IPS-NIHi7 (cell line): ENCODE measurements around the gene RGS14.
"Not testable (repeated sequence)": the region's sequence is repeated elsewhere in the genome, so short reads cannot be mapped to it uniquely, and the experiment has no call there.

ENCODE experiments used
- DNase-seq: peaks from one replicate; pipeline ENCODE4 v3.0.0; 2012; ENCODE audit warnings: mixed read lengths; ENCODE audit errors: extremely low spot score

Gene RGS14

GRCh38 chr5:177327539-177328522, 29.9 kb upstream of the RGS14 start:
- no peak for DNase-seq

- DNase-seq: no peak
Observed at GRCh38 chr5:177328545-177329231, 29.0 kb upstream of the RGS14 start.

GRCh38 chr5:177329883-177330282, 27.8 kb upstream of the RGS14 start:
- DNase-seq: no peak

- DNase-seq: no peak
Observed at GRCh38 chr5:177330991-177331842, 26.5 kb upstream of the RGS14 start.

- DNase-seq: no peak
Observed at GRCh38 chr5:177332031-177332895, 25.5 kb upstream of the RGS14 start.

- DNase-seq: no peak
Observed at GRCh38 chr5:177332896-177333260, 24.8 kb upstream of the RGS14 start.

GRCh38 chr5:177333420-177334154, 24.1 kb upstream of the RGS14 start:
- DNase-seq: no peak

- no peak for DNase-seq
Observed at GRCh38 chr5:177334155-177334551, 23.6 kb upstream of the RGS14 start.

- no peak for DNase-seq
Observed at GRCh38 chr5:177334781-177335700, 22.7 kb upstream of the RGS14 start.

- no peak for DNase-seq
Observed at GRCh38 chr5:177335701-177336065, 22.0 kb upstream of the RGS14 start.

- DNase-seq: no peak
Observed at GRCh38 chr5:177336112-177336511, 21.6 kb upstream of the RGS14 start.

- no peak for DNase-seq
Observed at GRCh38 chr5:177336603-177337494, 20.9 kb upstream of the RGS14 start.

- DNase-seq: no peak
Observed at GRCh38 chr5:177338251-177339106, 19.2 kb upstream of the RGS14 start.

GRCh38 chr5:177339107-177339638, 18.6 kb upstream of the RGS14 start:
- no peak for DNase-seq

- not testable (repeated sequence) for DNase-seq
Observed at GRCh38 chr5:177343000-177343399, 14.7 kb upstream of the RGS14 start.

GRCh38 chr5:177343777-177344176, 13.9 kb upstream of the RGS14 start:
- DNase-seq: no peak

- no peak for DNase-seq
Observed at GRCh38 chr5:177344891-177345290, 12.8 kb upstream of the RGS14 start.
